RWPE2 (cell line): ENCODE results near the gene OR4K13.

ENCODE experiments used
- ATAC-seq: fragments of 200-7000 bp; cut with Tn5 transposase; 3 replicates; pipeline ENCODE4 v1.9.1; 2021; ENCODE audit warnings: low read depth
- DNase-seq: peaks from one replicate; pipeline ENCODE4 v3.0.0-alpha.2; 2020; ENCODE audit warnings: low spot score
- H3K27ac ChIP-seq: fragments of 450-650 bp; 2 replicates; pipeline ENCODE4 v1.5.1; 2017; ENCODE audit warnings: mild to moderate bottlenecking; ENCODE audit not compliant: poor library complexity, severe bottlenecking
- H3K27me3 ChIP-seq: fragments of 250-450 bp; sonication (Bioruptor Pico); 2 replicates; pipeline ENCODE4 v1.5.1; 2021; ENCODE audit warnings: mild to moderate bottlenecking, moderate library complexity; ENCODE audit not compliant: insufficient read depth, poor library complexity, severe bottlenecking
- H3K36me3 ChIP-seq: fragments of 250-450 bp; sonication (Bioruptor Pico); 2 replicates; pipeline ENCODE4 v1.5.1; 2020; ENCODE audit warnings: low read depth, mild to moderate bottlenecking, moderate library complexity
- H3K4me1 ChIP-seq: fragments of 250-450 bp; sonication (Bioruptor Pico); 2 replicates; pipeline ENCODE4 v1.5.1; 2021; ENCODE audit warnings: mild to moderate bottlenecking, moderate library complexity; ENCODE audit not compliant: insufficient read depth, poor library complexity, severe bottlenecking
- H3K4me3 ChIP-seq: fragments of 250-450 bp; sonication (Bioruptor Pico); 2 replicates; pipeline ENCODE4 v1.5.1; 2021; ENCODE audit warnings: mild to moderate bottlenecking, moderate library complexity; ENCODE audit not compliant: severe bottlenecking
- H3K9me3 ChIP-seq: fragments of 250-450 bp; sonication (Bioruptor Pico); 2 replicates; pipeline ENCODE4 v1.5.1; 2021; ENCODE audit warnings: mild to moderate bottlenecking, moderate library complexity; ENCODE audit not compliant: severe bottlenecking
- TF ChIP-seq, protein P1 (sequence below): fragments of 450-650 bp; IDR thresholded peaks from one replicate; pipeline ENCODE4 v1.5.1; 2017; ENCODE audit warnings: mild to moderate bottlenecking, moderate library complexity; ENCODE audit not compliant: poor library complexity, severe bottlenecking

Gene OR4K13

GRCh38 chr14:19993438-19993837, 42.4 kb downstream of the OR4K13 start:
- no peaks in the 10 kb centered on the region for H3K36me3 ChIP-seq
- H3K4me1 ChIP-seq, result no peaks in the 10 kb centered on the region
- no peak for ATAC-seq
- TF ChIP-seq, protein P1, sequence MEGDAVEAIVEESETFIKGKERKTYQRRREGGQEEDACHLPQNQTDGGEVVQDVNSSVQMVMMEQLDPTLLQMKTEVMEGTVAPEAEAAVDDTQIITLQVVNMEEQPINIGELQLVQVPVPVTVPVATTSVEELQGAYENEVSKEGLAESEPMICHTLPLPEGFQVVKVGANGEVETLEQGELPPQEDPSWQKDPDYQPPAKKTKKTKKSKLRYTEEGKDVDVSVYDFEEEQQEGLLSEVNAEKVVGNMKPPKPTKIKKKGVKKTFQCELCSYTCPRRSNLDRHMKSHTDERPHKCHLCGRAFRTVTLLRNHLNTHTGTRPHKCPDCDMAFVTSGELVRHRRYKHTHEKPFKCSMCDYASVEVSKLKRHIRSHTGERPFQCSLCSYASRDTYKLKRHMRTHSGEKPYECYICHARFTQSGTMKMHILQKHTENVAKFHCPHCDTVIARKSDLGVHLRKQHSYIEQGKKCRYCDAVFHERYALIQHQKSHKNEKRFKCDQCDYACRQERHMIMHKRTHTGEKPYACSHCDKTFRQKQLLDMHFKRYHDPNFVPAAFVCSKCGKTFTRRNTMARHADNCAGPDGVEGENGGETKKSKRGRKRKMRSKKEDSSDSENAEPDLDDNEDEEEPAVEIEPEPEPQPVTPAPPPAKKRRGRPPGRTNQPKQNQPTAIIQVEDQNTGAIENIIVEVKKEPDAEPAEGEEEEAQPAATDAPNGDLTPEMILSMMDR, result no peak
- no peak overlapping the region for H3K4me3 ChIP-seq
- H3K9me3 ChIP-seq, result no peaks in the 10 kb centered on the region
- DNase-seq, result no peak
- H3K27ac ChIP-seq, result no peak overlapping the region
- H3K27me3 ChIP-seq, result peaks cover 16% of the 10 kb centered on the region
